Glutamatergic neuron (in vitro differentiated cells): ENCODE measurements around the gene ZMYM2. TPM values are rescaled to one million over a fixed set of nuclear protein-coding genes. Genes with fewer than 3 reads are reported as not detected.
"Not testable (repeated sequence)": the region's sequence is repeated elsewhere in the genome, so short reads cannot be mapped to it uniquely, and the experiment has no call there.

ENCODE experiments used
- DNase-seq: peaks from one replicate; pipeline ENCODE4 v3.0.0; 2022
- H3K27ac Mint-ChIP-seq: one replicate; pipeline ENCODE4 v1.8.0; 2020; ENCODE audit warnings: mild to moderate bottlenecking, mixed read lengths, inconsistent platforms; ENCODE audit not compliant: unreplicated experiment
- H3K27me3 Mint-ChIP-seq: one replicate; pipeline ENCODE4 v1.8.0; 2020; ENCODE audit warnings: mild to moderate bottlenecking, moderate library complexity, mixed read lengths, inconsistent platforms; ENCODE audit not compliant: unreplicated experiment
- H3K36me3 Mint-ChIP-seq: one replicate; pipeline ENCODE4 v1.8.0; 2020; ENCODE audit warnings: mild to moderate bottlenecking, mixed read lengths, inconsistent platforms; ENCODE audit not compliant: unreplicated experiment
- H3K4me1 Mint-ChIP-seq: one replicate; pipeline ENCODE4 v1.8.0; 2020; ENCODE audit warnings: mild to moderate bottlenecking, low read depth, mixed read lengths, inconsistent platforms; ENCODE audit not compliant: unreplicated experiment
- H3K4me3 Mint-ChIP-seq: one replicate; pipeline ENCODE4 v1.8.0; 2020; ENCODE audit warnings: mild to moderate bottlenecking, mixed read lengths, inconsistent platforms; ENCODE audit not compliant: unreplicated experiment
- H3K9me3 Mint-ChIP-seq: one replicate; pipeline ENCODE4 v1.8.0; 2020; ENCODE audit warnings: mild to moderate bottlenecking, moderate library complexity, mixed read lengths, inconsistent platforms; ENCODE audit not compliant: unreplicated experiment
- total RNA-seq: library from RNA; stranded (reverse); fragmentation: NEBNext Ultra II Directional; extraction: Animal tissue kit (Norgen Biotek cat#: 25700); gene quantifications from one replicate; pipeline ENCODE4 v1.2.1, GENCODE V29; 2021; ENCODE audit not compliant: unreplicated experiment
- TF ChIP-seq, protein P1 (sequence below): fragments of 200-600 bp; sonication (generic); IDR thresholded peaks from one replicate; pipeline ENCODE4 v1.5.0; 2021; ENCODE audit not compliant: partially characterized antibody, unreplicated experiment

Gene ZMYM2
- total RNA-seq, 1 donor from 2014 or later, result 215 TPM

DNA sequence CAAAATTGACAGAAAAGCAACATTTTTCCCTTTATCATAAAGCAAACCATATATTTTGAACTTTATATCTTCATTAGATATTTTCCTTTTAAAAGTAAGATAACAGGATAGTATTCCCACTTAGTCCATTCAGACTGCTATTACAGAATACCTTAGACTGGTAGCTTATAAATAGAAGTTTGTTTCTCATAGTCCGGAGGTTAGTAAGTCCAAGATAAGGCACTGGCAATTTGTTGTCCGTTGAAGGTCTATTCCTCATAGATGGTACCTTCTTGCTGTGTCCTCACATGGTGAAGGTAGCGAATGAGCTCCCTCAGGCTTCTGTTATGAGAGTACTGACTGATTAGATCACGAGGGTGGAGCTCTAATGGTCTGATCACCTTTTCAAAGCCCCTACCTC lies 70.4 kb downstream of the ZMYM2 start:
- Mint-ChIP-seq H3K4me3 (no peak overlapping the region), H3K27ac (no peak overlapping the region), H3K36me3 (no peaks in the 10 kb centered on the region), H3K4me1 (peaks cover 5% of the 10 kb centered on the region), H3K9me3 (peaks cover 2% of the 10 kb centered on the region), H3K27me3 (peaks cover 2% of the 10 kb centered on the region)
- no peak for DNase-seq
- TF ChIP-seq, protein P1, sequence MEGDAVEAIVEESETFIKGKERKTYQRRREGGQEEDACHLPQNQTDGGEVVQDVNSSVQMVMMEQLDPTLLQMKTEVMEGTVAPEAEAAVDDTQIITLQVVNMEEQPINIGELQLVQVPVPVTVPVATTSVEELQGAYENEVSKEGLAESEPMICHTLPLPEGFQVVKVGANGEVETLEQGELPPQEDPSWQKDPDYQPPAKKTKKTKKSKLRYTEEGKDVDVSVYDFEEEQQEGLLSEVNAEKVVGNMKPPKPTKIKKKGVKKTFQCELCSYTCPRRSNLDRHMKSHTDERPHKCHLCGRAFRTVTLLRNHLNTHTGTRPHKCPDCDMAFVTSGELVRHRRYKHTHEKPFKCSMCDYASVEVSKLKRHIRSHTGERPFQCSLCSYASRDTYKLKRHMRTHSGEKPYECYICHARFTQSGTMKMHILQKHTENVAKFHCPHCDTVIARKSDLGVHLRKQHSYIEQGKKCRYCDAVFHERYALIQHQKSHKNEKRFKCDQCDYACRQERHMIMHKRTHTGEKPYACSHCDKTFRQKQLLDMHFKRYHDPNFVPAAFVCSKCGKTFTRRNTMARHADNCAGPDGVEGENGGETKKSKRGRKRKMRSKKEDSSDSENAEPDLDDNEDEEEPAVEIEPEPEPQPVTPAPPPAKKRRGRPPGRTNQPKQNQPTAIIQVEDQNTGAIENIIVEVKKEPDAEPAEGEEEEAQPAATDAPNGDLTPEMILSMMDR, result no peak

DNA sequence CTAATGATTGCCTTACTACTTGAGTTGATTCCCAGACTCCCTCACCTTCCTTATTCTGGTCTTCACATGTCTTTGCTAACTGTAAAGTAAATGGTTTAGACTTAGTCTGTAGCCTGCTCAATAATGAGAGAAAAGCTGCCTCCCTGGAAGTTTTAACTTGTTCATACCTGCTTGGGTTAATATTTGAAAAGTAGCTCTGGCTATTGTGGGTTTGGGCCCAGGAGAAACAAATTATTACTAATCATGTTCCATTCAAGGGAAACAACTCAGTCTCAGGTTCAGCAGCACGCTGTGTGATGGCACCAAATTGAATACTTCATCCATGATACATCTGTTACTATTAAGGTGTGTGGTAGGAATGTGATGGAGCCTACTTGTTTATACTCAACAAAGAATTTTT lies 75.0 kb downstream of the ZMYM2 start:
- H3K27ac Mint-ChIP-seq, result no peak overlapping the region
- no peak overlapping the region for H3K4me3 Mint-ChIP-seq
- H3K36me3 Mint-ChIP-seq, result no peaks in the 10 kb centered on the region
- H3K4me1 Mint-ChIP-seq, result peaks cover 7% of the 10 kb centered on the region
- no peaks in the 10 kb centered on the region for H3K9me3 Mint-ChIP-seq
- DNase-seq, result no peak
- H3K27me3 Mint-ChIP-seq, result no peaks in the 10 kb centered on the region
- TF ChIP-seq, protein P1, result no peak

DNA sequence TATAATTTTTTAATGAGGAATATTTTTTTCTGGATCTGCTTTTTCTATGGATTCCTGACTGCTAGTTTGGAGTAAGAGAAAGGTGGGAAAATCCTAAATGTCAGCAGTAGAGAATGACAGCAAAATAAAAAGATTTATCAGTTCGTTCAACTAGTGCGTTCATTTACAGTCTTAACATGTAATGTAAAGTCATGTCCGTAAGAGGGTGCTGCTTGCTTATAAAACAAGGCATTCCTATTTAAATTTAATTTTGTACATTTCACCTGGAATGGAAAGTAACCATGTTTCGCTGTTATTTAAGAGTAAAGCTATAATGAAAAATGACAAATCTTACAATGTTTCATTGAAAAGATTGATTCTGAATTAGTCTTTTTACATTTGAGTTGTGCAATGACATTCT lies 76.6 kb downstream of the ZMYM2 start:
- DNase-seq, result no peak
- TF ChIP-seq, protein P1, result no peak
- Mint-ChIP-seq H3K9me3 (no peaks in the 10 kb centered on the region), H3K27ac (no peak overlapping the region), H3K27me3 (no peaks in the 10 kb centered on the region), H3K4me3 (no peak overlapping the region), H3K36me3 (peaks cover 8% of the 10 kb centered on the region), H3K4me1 (peaks cover 7% of the 10 kb centered on the region)

DNA sequence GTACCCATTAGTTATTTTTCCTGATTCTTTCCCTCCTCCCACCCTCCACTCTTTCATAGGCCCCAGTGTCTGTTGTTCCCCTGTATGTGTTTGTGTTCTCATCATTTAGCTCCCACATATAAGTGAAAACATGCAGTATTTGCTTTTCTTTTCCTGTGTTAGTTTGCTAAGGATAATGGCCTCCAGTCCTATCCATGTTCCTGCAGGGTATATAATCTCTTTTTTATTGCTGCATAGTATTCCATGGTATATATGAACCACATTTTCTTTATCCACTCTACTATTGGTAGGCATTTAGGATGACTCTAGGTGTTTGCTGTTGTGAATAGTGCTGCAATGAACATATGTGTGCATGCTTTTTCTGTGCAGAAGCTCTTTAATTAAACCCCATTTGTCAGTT lies 79.4 kb downstream of the ZMYM2 start:
- Mint-ChIP-seq H3K9me3 (peaks cover 4% of the 10 kb centered on the region), H3K27me3 (no peaks in the 10 kb centered on the region), H3K4me1 (peaks cover 6% of the 10 kb centered on the region), H3K4me3 (no peak overlapping the region), H3K36me3 (peaks cover 18% of the 10 kb centered on the region), H3K27ac (no peak overlapping the region)
- no peak for DNase-seq
- TF ChIP-seq, protein P1, result no peak

DNA sequence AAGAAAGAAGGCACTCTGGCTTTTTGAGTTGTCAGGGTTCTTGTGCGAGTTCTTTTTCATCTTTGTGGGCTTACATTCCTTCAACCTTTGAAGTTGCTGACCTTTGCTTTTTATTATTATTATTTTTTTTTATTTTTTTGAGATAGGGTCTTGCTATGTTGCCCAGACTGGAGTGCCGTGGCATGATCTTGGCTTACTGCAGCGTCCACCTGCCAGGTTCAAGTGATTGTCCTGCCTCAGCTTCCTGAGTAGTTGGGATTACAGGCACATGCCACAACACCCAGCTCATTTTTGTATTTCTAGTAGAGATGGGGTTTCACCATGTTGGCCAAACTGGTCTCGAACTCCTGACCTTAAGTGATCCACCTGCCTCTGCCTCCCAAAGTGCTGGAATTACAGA lies 84.1 kb downstream of the ZMYM2 start:
- H3K27ac Mint-ChIP-seq, H3K9me3 Mint-ChIP-seq, H3K4me3 Mint-ChIP-seq, H3K27me3 Mint-ChIP-seq, H3K4me1 Mint-ChIP-seq, DNase-seq: not testable (repeated sequence)
- peaks cover 23% of the 10 kb centered on the region for H3K36me3 Mint-ChIP-seq
